PC-9 (cell line): ENCODE measurements around the gene PTPN20. TPM values are rescaled to one million over a fixed set of nuclear protein-coding genes. Genes with fewer than 3 reads are reported as not detected.

Source experiments
- BruUV-seq: library from RNA; stranded (reverse); fragments of 400-500 nt; replicated peaks from 2 replicates; lab custom pipeline; 2021; lab: Mats Ljungman, UMichigan
- CTCF ChIA-PET: fragments of 300-600 bp; sonication (Branson Sonifier 250); formaldehyde crosslinking; loops from one replicate; lab custom pipeline; 2022; ENCODE audit warnings: antibody characterized with exemption; lab: Charles Lee
- POLR2A ChIA-PET: fragments of 300-600 bp; sonication (Branson Sonifier 250); formaldehyde crosslinking; loops from one replicate; lab custom pipeline; 2022; ENCODE audit warnings: antibody characterized with exemption; ENCODE audit not compliant: unreplicated experiment; lab: Charles Lee
- DNase-seq, 2 experiments: peaks; one replicate each; pipeline versions ENCODE4 v3.0.0 to v3.0.0-alpha.2; 2015 to 2022; ENCODE audit warnings: mixed read lengths in 1 of 2
- H2AFZ ChIP-seq: fragments of 200-600 bp; sonication (generic); 2 replicates; pipeline ENCODE4 v1.8.1; 2017; ENCODE audit warnings: antibody characterized with exemption
- H3F3A ChIP-seq: fragments of 200-600 bp; sonication (generic); 2 replicates; pipeline ENCODE4 v1.8.1; 2017; ENCODE audit warnings: antibody characterized with exemption, mild to moderate bottlenecking, low read depth; ENCODE audit not compliant: insufficient read depth
- H3K27ac ChIP-seq: fragments of 200-600 bp; sonication (generic); 2 replicates; pipeline ENCODE4 v1.6.1; 2016; ENCODE audit warnings: mixed run types
- H3K27me3 ChIP-seq: fragments of 200-600 bp; sonication (generic); 2 replicates; pipeline ENCODE4 v1.6.1; 2016; ENCODE audit warnings: low read depth, mixed run types; ENCODE audit not compliant: insufficient read depth
- H3K36me3 ChIP-seq: fragments of 200-600 bp; sonication (generic); 2 replicates; pipeline ENCODE4 v1.6.1; 2016; ENCODE audit warnings: low read depth, mixed run types
- H3K4me1 ChIP-seq: fragments of 200-600 bp; sonication (generic); replicated peaks from 2 replicates; pipeline ENCODE4 v1.6.1; 2016; ENCODE audit warnings: mixed run types; ENCODE audit not compliant: insufficient read depth
- H3K4me2 ChIP-seq: fragments of 200-600 bp; sonication (generic); 2 replicates; pipeline ENCODE4 v1.6.1; 2017; ENCODE audit warnings: mixed run types
- H3K4me3 ChIP-seq: fragments of 200-600 bp; sonication (generic); 2 replicates; pipeline ENCODE4 v1.6.1; 2016; ENCODE audit warnings: mixed run types
- H3K79me2 ChIP-seq: fragments of 200-600 bp; sonication (generic); 2 replicates; pipeline ENCODE4 v1.6.1; 2017; ENCODE audit warnings: low read depth, mixed run types
- H3K9me2 ChIP-seq: fragments of 200-600 bp; sonication (generic); 2 replicates; pipeline ENCODE4 v1.8.1; 2017; ENCODE audit warnings: mild to moderate bottlenecking; ENCODE audit not compliant: insufficient read depth
- H3K9me3 ChIP-seq: fragments of 200-600 bp; sonication (generic); 2 replicates; pipeline ENCODE4 v1.8.1; 2016; ENCODE audit warnings: low read depth; ENCODE audit not compliant: insufficient read depth
- H4K20me1 ChIP-seq: fragments of 200-600 bp; sonication (generic); 2 replicates; pipeline ENCODE4 v1.8.1; 2017; ENCODE audit not compliant: insufficient read depth
- CTCF ChIP-seq: fragments of 200-600 bp; sonication (generic); conservative IDR thresholded peaks from 2 replicates; pipeline ENCODE4 v1.6.1; 2017; ENCODE audit warnings: mixed run types, antibody characterized with exemption, mild to moderate bottlenecking, moderate library complexity
- EZH2 ChIP-seq: fragments of 200-600 bp; sonication (generic); IDR thresholded peaks from 2 replicates; pipeline ENCODE4 v1.8.0; 2017; ENCODE audit warnings: antibody characterized with exemption, low read depth
- intact Hi-C: fragments of 100-400 bp; cut with micrococcal nuclease; formaldehyde crosslinking; loops from one replicate; pipeline ENCODE4 v1.10.0; 2022; ENCODE audit not compliant: unreplicated experiment
- total RNA-seq: library from RNA; stranded (reverse); gene quantifications from 2 replicates; pipeline ENCODE4 v1.2.3, GENCODE V29; 2021

The PTPN20 gene
- total RNA-seq, 1 experiment from 2014 or later: 19.1 TPM

DNA sequence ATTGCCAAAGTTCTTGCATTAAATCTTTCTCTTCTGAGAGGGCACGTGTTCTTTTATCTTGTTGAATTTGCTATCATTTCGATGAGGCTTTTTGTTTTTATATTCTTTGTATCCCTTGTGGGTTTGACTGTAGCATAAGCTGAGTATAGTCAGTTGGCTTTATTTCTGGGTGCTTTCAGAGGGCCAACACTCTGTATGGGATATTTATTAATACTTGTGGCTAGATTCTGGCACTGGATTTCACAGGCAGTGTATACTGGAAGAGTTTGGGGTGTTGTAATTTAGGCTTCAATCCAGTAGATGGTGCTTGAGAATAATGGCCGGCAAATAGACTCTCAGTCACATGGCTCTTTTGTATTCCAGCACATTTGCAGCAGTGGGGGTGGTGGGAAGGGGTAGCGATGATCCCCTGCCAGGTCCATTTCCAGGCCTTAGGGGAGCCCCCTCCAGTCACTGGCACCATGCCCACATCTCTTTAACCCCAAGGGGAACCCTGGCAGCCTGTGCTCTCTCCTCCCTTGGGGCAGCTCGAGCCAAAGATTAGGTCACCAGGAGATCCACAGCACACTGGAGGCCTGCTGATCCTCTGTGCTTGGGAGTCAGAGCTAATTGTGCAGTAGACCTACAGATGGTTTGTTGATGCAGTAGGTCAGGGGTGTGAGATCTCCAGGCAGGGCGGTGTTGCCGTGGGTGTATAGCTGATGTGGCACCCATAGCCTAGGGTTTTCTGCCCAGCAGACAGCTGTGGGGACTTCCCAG lies 81.8 kb downstream of the PTPN20 start:
- no peaks in the 10 kb centered on the region for H3F3A ChIP-seq

DNA sequence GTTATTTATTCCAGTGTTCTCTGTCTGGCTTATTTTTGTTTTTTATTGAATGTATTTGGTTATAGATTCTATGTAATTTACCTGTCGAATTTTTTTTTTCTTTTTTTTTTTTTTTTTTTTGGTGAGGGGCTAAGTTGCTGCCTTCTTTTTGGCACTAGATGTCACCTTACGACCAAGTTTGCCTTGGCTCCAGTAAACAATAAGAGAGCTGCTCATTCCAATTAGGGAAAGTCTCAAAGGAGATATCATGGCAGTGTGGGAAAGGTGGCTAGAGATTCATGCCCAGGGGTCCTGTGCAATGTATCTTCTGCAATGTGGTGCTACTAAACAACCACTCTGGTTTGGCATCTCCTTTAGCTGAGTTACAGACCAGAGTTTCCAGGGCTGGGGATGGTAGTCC lies 84.0 kb downstream of the PTPN20 start:
- Histone ChIP-seq H3F3A (no peaks in the 10 kb centered on the region), H3K36me3 (0 out of 2 replicates have a peak, but pooled peaks cover 6% of the 10 kb centered on the region), H3K4me2 (no peak overlapping the region), H3K9me2 (no peaks in the 10 kb centered on the region), H3K27me3 (no peaks in the 10 kb centered on the region), H3K27ac (no peak overlapping the region), H3K4me1 (no peaks in the 10 kb centered on the region), H2AFZ (no peak overlapping the region), H3K4me3 (no peak overlapping the region), H3K9me3 (peaks cover 4% of the 10 kb centered on the region; the same call in 1 of the 2 replicates), H4K20me1 (no peaks in the 10 kb centered on the region; the same call in 1 of the 2 replicates), H3K79me2 (no peaks in the 10 kb centered on the region)
- ChIA-PET POLR2A (no interaction called here), CTCF (interaction anchor here (0.7 kb wide), 1 partner anchor 412 kb away, joined by 5 read pairs; no protein-coding TSS in a partner anchor)
- no TSS peak for BruUV-seq
- DNase-seq: peak in 1 of 2 experiments; percentile 4
- TF ChIP-seq EZH2 (no peak), CTCF (no peak; the same call in 1 of the 2 replicates)
- intact Hi-C loops: no loop called here

More for the DNA sequence above, 81.8 kb downstream of the PTPN20 start:
- no peak overlapping the region for H3K4me2 ChIP-seq
- TF ChIP-seq CTCF (peak; percentile 58), EZH2 (no peak)
- no TSS peak for BruUV-seq
- no peaks in the 10 kb centered on the region for H3K9me2 ChIP-seq
- ChIA-PET POLR2A (interaction anchor here (0.5 kb wide), 1 partner anchor 437 kb away, joined by 3 read pairs; the partner anchor contains the start of gene GPRIN2), CTCF (interaction anchor here (1.2 to 1.6 kb wide), 2 partner anchors 319 to 347 kb away, joined by 3 to 6 read pairs; no protein-coding TSS in a partner anchor)
- no peaks in the 10 kb centered on the region for H3K79me2 ChIP-seq
- no peaks in the 10 kb centered on the region for H3K4me1 ChIP-seq
- peak in 1 of 2 experiments; percentile 26 for DNase-seq
- no peak overlapping the region for H3K27ac ChIP-seq
- H3K27me3 ChIP-seq: no peaks in the 10 kb centered on the region
- no peak overlapping the region for H2AFZ ChIP-seq
- no peaks in the 10 kb centered on the region for H3K36me3 ChIP-seq
- no peak overlapping the region for H3K4me3 ChIP-seq
- no peaks in the 10 kb centered on the region for H3K9me3 ChIP-seq
- no peaks in the 10 kb centered on the region; the same call in 1 of the 2 replicates for H4K20me1 ChIP-seq
- intact Hi-C loops: no loop called here

DNA sequence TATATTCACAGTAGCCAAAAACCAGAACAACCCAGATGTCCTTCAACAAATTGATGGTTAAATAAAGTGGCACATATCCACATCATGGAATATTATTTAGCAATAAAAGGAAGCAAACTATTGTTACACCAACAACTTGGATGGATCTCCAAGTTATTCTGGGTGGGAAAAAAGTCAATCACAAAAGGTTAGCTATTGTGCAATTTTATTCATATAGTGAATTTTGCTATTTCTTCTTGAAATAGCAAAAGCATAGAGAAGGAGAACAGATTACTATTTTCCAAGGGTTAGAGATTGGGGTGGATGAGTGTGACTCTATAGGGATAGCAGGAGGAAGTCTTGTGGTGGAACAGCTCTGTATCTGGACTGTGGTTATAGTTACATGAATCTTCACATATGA lies 87.0 kb downstream of the PTPN20 start:
- Histone ChIP-seq H3K79me2 (no peaks in the 10 kb centered on the region), H4K20me1 (no peaks in the 10 kb centered on the region; the same call in 1 of the 2 replicates), H3K4me3 (no peak overlapping the region), H3K4me1 (no peaks in the 10 kb centered on the region), H3K9me2 (no peaks in the 10 kb centered on the region), H3F3A (no peaks in the 10 kb centered on the region), H3K27me3 (no peaks in the 10 kb centered on the region), H3K27ac (no peak overlapping the region), H3K36me3 (peaks cover 10% of the 10 kb centered on the region; the same call in 1 of the 2 replicates), H3K4me2 (no peak overlapping the region), H2AFZ (no peak overlapping the region), H3K9me3 (peaks cover 4% of the 10 kb centered on the region; the same call in 1 of the 2 replicates)
- no peak for DNase-seq
- ChIA-PET CTCF (no interaction called here), POLR2A (no interaction called here)
- no peak for TF ChIP-seq EZH2
- no peak for TF ChIP-seq CTCF
- no TSS peak for BruUV-seq
- intact Hi-C loops: no loop called here
